Aorta (tissue), 5 donors: ENCODE data around the gene HRH3. TPM values are rescaled to one million over a fixed set of nuclear protein-coding genes. Genes with fewer than 3 reads are reported as not detected.
A peak's percentile ranks its signal among the peaks of the same experiment; 100 is the strongest.

Experiments
- ATAC-seq: fragments of 200-7000 bp; cut with Tn5 transposase; one replicate; pipeline ENCODE4 v1.9.1; 2022; ENCODE audit warnings: moderate library complexity; ENCODE audit not compliant: low FRiP score
- DNase-seq, 2 donors: peaks; one replicate each; pipeline ENCODE4 v3.0.0-alpha.2; 2020
- H3K27ac ChIP-seq, 2 donors: one replicate each; pipeline ENCODE4 v1.5.1; 2013; ENCODE audit warnings: low read length in 2 of 2, mild to moderate bottlenecking in 2 of 2, moderate library complexity in 2 of 2, control low read depth in 1 of 2, inconsistent platforms in 1 of 2, low read depth in 1 of 2
- H3K27me3 ChIP-seq, 2 donors: one replicate each; pipeline ENCODE4 v1.6.1; 2013; ENCODE audit warnings: control low read depth in 1 of 2, low read length in 1 of 2, mild to moderate bottlenecking in 1 of 2, moderate library complexity in 1 of 2; ENCODE audit not compliant: insufficient read depth in 2 of 2, control insufficient read depth in 1 of 2
- H3K36me3 ChIP-seq, 2 donors: one replicate each; pipeline ENCODE4 v1.6.1; 2013; ENCODE audit warnings: control low read depth in 1 of 2, low read length in 1 of 2, mild to moderate bottlenecking in 1 of 2; ENCODE audit not compliant: insufficient read depth in 2 of 2, control insufficient read depth in 1 of 2
- H3K4me1 ChIP-seq, 2 donors: one replicate each; pipeline ENCODE4 v1.6.1; 2013; ENCODE audit warnings: low read length in 2 of 2, control low read depth in 1 of 2, mild to moderate bottlenecking in 1 of 2, moderate library complexity in 1 of 2; ENCODE audit not compliant: insufficient read depth in 2 of 2, control insufficient read depth in 1 of 2
- H3K4me3 ChIP-seq, 2 donors: one replicate each; pipeline ENCODE4 v1.5.1; 2013; ENCODE audit warnings: low read length in 2 of 2, control low read depth in 1 of 2, mild to moderate bottlenecking in 1 of 2
- H3K9me3 ChIP-seq: one replicate; pipeline ENCODE4 v1.6.1; 2013; ENCODE audit warnings: mild to moderate bottlenecking, low read length; ENCODE audit not compliant: control insufficient read depth
- WGBS, 2 donors: extraction: QIAGEN DNeasy Blood & Tissue Kit; methylation state at CpG; one replicate each; pipeline ENCODE4 v1.1.7; 2013; 5-methylcytosine and 5-hydroxymethylcytosine counted together
- intact Hi-C, 2 donors: fragments of 100-400 bp; cut with DNase I; formaldehyde crosslinking; loops; one replicate each; pipeline versions ENCODE4 v1.14.2 to v1.15.0; 2022
- polyA plus RNA-seq, 2 donors: library from polyadenylated mRNA; stranded (reverse); fragments of 200-250 nt; gene quantifications; one replicate each; pipeline ENCODE4 v1.2.3, GENCODE V29; 2013
- total RNA-seq, 2 donors: library from RNA; stranded (reverse); fragmentation: NEBNext Ultra II Directional; extraction: Animal tissue kit (Norgen Biotek cat#: 25700); gene quantifications; one replicate each; pipeline ENCODE4 v1.2.1, GENCODE V29; 2021
- donor health status: healthy with polysubstance abuse.
- donor health status: Bipolar disorder and iron deficiency.
- donor health status: DM: no; HTN: no; CAD: no.
- donor health status: DM: no; HTN: no; CAD: no.
- donor health status: DM: yes; HTN: yes; CAD: no.

HRH3 gene
- total and polyA plus RNA-seq, 4 donors = not detected

DNA sequence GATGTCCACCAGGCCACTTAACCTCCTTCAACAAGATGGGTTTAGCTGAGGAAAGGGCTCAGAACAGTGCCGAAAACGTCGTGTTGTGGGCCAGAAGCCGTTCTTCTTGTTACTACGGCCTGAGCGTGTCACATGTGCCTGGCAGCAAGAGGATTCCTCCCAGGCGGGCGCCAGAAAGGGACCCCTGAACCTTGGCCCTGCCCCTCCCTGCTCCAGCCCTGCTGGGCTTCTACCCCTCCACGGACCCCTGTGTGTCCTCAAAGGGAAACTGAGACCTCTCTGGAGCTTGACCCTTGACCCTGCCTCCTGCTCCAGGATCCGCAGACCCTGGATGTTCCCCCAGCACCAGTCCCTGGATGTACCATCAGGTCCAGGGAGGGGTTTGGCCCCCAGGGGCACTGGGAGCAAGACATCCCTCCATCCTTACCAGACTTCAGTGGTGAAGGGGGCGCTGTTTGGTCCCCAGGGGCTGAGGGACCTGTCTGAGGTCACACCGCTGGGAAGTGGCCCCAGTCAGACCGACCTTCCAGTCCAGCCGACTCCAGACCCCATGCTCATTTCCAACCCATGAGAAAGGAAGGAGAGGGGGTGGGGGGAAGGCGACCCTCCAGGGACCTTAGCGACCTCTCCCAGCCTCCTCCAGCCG is 10.1 kb downstream of the HRH3 start:
- DNase-seq = no peak
- ATAC-seq = no peak
- Histone ChIP-seq H3K4me1 (no peaks in the 10 kb centered on the region), H3K4me3 (no peak overlapping the region), H3K36me3 (no peaks in the 10 kb centered on the region), H3K27me3 (no peaks in the 10 kb centered on the region), H3K9me3 (no peaks in the 10 kb centered on the region), H3K27ac (no peak overlapping the region)
- 54 to 55% methylated on average over 17 of the region's 17 CpGs for WGBS, 2 donors
- intact Hi-C loops = no loop called here

DNA sequence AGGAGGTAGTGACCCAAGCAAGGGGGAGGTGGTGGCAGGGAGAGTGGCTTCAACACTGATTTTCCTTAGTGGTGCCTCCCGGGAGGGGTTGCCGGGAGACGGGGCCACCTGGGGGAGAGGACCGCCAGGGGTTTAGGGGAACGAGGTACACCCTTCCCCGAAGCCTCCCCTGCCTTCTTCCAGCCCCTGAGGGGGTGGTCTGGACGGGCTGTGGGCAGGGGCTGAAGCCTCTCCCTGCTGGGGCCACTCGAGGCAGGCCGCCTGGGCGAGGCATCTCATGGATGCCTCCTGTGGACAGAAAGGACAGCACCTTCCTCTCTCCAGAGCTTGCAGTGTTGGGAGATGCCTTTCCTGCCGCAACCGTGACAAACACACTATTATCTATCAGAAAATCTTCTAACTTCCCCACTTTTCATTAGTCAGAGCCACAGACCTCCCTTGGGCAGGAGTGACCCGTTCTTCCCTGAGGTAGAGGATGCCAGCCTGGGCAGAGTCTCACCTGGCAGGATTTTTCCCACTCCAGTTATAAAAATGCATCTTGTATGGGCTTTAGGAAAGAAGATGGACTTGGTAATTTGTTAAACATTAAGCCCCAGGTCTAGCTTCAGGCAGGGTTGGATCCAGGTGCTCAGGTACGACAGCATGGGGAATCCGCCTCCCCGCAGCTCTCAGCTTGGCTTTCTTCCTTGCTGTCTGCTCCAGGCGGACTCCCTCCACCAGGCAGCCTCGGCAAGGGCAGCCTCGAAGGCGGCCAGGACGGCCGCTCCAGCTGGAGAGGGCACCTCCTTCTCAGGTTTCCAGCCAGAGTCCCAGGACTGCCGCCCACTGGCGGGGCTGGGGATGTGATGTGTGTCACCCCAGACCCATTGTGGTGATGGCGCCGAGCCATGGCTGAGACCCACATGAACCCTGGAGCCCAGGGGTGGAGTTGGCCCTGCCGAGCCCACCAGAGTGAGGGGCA is 11.0 kb downstream of the HRH3 start:
- no peak for DNase-seq
- H3K27ac ChIP-seq = no peak overlapping the region
- ATAC-seq = no peak
- intact Hi-C loops = no loop called here
- H3K27me3 ChIP-seq = no peaks in the 10 kb centered on the region
- H3K9me3 ChIP-seq = no peaks in the 10 kb centered on the region
- H3K4me3 ChIP-seq = no peak overlapping the region
- no peaks in the 10 kb centered on the region for H3K36me3 ChIP-seq
- no peaks in the 10 kb centered on the region for H3K4me1 ChIP-seq
- WGBS, 2 donors = 43 to 52% methylated on average over 27 of the region's 27 CpGs

DNA sequence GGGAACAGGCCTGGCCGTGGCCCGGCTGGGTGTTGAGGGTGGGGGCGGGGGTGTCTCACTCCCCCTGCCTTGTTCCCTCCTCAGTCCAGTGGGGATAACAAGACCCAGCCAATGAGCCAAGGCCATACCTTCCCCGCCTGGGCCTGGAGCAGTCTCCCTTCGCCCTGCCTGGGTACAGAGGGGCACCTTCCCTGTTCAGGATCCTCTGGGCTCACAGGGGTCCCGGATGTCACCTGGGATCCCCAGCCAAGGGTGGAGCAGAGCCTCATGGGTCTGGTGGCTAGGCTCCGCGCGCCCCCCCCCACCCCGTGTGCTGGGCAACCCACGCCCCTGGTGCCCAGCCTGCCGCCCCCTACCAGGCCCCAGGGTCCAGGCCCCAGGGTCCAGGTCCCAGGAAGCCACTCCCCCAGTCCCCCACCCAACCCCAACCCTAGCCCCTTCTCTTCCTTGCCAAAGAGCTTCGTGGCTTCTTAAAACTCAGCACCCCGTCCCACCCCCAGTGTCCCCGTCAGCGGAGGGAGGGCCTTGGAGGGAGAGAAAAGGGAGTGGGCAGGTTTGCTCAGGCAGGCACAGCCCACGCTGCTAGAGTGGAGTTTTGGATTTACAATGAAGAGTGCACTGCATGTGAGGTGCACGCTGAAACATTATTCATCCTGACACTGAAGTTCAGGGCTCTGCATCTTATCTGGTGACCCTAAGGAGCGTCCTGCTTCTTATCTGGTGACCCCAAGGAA is 11.8 kb downstream of the HRH3 start:
- ATAC-seq = no peak
- DNase-seq = no peak
- H3K4me1 ChIP-seq = no peaks in the 10 kb centered on the region
- H3K9me3 ChIP-seq = no peaks in the 10 kb centered on the region
- H3K27me3 ChIP-seq = no peaks in the 10 kb centered on the region
- no peaks in the 10 kb centered on the region for H3K36me3 ChIP-seq
- 67 to 81% methylated on average over 18 to 19 of the region's 19 CpGs for WGBS, 2 donors
- intact Hi-C loops = no loop called here
- no peak overlapping the region for H3K27ac ChIP-seq
- no peak overlapping the region for H3K4me3 ChIP-seq

DNA sequence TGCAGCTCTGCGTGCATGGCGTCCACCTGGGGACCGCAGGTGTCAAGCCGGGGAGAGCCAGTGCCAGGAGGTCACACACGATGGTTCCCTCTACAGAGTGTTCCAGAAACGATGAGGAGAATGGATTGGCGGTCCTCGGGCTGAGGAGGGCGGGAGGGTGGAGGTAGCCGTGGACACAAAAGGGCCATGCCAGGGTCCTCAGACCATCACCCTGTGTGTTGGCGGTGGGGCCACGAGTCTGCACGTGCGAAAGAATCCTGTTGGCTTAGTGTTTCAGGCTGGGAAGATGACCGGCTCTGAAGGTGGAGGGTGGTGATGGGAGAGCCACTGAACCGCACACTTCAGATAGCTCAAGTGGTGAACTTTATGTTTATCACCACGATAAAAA is 13.7 kb downstream of the HRH3 start:
- Histone ChIP-seq H3K36me3 (peaks cover 0 to under 1% of the 10 kb centered on the region in 2 donors), H3K4me1 (no peaks in the 10 kb centered on the region), H3K4me3 (no peak overlapping the region), H3K9me3 (no peaks in the 10 kb centered on the region), H3K27me3 (no peaks in the 10 kb centered on the region), H3K27ac (no peak overlapping the region)
- WGBS, 2 donors = 85 to 92% methylated on average over 17 of the region's 17 CpGs
- intact Hi-C loops = no loop called here
- DNase-seq (peak in 1 of 2 donors; percentile 14), ATAC-seq (no peak)

DNA sequence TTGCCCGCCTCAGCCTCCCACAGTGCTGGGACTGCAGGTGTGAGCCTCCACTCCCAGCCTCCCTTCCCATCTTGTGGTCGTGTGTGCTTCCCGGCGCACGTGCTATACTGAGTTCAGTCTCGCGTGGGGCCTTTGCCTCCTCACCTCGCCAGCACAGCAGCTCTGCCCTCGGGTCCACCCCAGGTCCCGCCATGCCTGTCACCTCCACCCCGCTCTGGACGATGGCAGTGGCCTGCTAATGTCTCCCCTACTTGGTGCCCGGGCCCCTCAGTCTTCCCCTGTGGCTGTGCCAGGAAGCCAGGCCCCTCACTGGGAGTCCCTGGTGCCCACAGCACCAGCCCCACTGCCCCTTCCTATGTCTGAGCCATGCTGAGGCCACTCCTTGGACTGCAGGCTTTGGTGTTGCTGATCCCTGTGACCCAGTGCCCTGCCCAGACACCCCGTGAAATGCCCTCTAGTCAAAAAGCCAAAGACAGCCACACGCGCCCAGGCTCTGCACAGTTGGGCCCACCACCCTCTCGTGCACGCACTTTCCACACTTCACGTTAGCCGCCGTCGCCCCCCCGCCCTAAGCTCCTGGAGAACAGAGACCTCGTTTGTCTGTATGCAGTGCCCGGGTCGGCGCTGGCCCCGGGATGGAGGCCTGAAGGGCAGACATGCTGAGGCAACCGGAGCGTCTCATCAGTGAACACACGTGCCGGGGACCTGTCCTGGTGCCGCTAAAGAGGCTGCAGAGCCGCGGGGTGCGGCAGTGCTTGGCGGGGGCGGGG is 14.3 kb downstream of the HRH3 start:
- 92 to 94% methylated on average over 38 of the region's 38 CpGs for WGBS, 2 donors
- intact Hi-C loops = no loop called here

DNA sequence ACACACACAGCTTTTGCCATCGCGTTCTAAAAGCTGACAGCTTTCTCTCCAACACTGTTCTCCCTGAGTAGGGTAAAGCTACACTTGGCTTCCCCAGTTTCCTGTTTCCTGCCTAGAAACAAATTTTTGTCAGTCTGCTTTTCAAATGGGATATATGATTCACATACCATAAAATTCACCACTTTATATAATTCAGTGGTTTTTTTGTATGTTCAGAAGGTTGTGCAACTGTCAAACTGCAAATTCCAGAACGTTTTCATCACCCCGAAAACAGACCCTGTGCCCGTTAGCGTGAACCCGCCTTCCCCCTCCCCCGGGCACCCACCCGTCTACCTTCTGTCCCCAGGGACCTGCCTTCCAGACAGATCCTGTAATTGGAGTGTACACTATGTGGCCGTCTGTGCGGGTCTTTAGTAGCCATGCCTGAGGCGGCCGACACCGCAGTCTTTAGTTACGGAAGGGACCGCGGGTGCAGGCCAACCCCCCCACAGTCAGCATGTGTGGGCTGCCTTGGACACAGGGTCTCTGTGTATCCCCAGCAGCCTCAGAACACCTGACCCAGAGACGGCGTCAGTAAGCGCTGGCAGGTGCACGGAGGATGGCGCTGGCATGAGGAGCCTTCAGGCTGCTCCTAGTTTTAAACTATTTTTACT is 16.6 kb downstream of the HRH3 start:
- no peaks in the 10 kb centered on the region for H3K27me3 ChIP-seq
- WGBS, 2 donors = 53 to 57% methylated on average over 22 of the region's 22 CpGs
- H3K4me1 ChIP-seq = no peaks in the 10 kb centered on the region
- no peak overlapping the region for H3K27ac ChIP-seq
- ATAC-seq (no peak), DNase-seq (peak; percentile 45 to 48)
- H3K9me3 ChIP-seq = no peaks in the 10 kb centered on the region
- no peak overlapping the region for H3K4me3 ChIP-seq
- H3K36me3 ChIP-seq = peaks cover 0 to 6% of the 10 kb centered on the region in 2 donors
- intact Hi-C loops = no loop called here

More for the DNA sequence above, 14.3 kb downstream of the HRH3 start:
- ATAC-seq (no peak), DNase-seq (peak; percentile 45 to 75)
- Histone ChIP-seq H3K27me3 (no peaks in the 10 kb centered on the region), H3K4me3 (no peak overlapping the region), H3K9me3 (no peaks in the 10 kb centered on the region), H3K27ac (no peak overlapping the region), H3K4me1 (no peaks in the 10 kb centered on the region), H3K36me3 (peaks cover 0 to 3% of the 10 kb centered on the region in 2 donors)

DNA sequence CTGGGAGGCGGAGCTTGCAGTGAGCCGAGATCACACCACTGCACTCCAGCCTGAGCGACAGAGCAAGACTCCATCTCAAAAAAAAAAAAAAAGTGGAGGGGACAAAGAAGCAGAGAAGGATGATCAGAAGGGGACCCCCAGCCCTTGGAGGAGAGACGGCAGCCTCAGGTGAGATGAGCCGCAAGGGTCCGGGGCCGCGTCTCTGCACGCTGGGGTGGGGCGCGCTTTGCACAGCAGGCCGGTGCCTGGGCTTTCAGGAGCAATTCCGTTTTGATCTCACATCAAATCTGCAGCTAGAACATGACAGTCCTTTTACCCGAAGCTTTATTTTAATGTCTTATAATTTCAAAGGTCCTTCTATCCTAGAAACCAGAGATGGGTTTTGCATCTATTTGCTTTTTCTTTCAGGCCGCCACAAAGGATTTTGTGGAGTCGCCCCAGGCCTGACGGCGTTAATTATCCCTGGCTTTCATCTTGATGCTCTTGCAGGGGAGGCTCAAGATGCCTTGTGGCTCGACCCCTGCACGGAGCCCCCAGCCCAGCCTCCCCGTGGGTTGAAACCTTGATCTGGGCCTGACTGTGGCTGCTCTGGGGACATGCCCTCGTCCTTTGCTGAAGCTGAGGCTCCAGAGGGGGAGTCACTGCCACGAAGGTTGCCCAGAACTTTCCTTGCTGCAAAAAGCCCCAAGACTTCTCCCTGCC is 17.3 kb downstream of the HRH3 start:
- Histone ChIP-seq H3K36me3 (peaks cover 0 to 6% of the 10 kb centered on the region in 2 donors), H3K4me3 (no peak overlapping the region), H3K27me3 (no peaks in the 10 kb centered on the region), H3K9me3 (no peaks in the 10 kb centered on the region), H3K27ac (no peak overlapping the region), H3K4me1 (no peaks in the 10 kb centered on the region)
- ATAC-seq (no peak), DNase-seq (peak; percentile 35 to 63)
- intact Hi-C loops = no loop called here
- WGBS, 2 donors = 81 to 87% methylated on average over 23 of the region's 23 CpGs
